ENCODE measurements around the gene PAMR1. TPM values are rescaled to one million over a fixed set of nuclear protein-coding genes. Genes with fewer than 3 reads are reported as not detected.
A peak's percentile ranks its signal among the peaks of the same experiment; 100 is the strongest.

Gene PAMR1
- polyA plus RNA-seq, 10 donors, result 6.8 to 47.0 (median 18.1) TPM

- no peak for DNase-seq
Observed at GRCh38 chr11:35501776-35502175, 23.6 kb downstream of the PAMR1 start.

GRCh38 chr11:35500744-35501143, 24.7 kb downstream of the PAMR1 start:
- DNase-seq, result no peak

- peak in 1 of 3 donors; percentile 70 for DNase-seq
Observed at GRCh38 chr11:35496416-35496815, 29.0 kb downstream of the PAMR1 start.

- peak in 1 of 3 donors; percentile 41 for DNase-seq
Observed at GRCh38 chr11:35494957-35495490, 30.4 kb downstream of the PAMR1 start.

GRCh38 chr11:35491231-35491871, 34.1 kb downstream of the PAMR1 start:
- DNase-seq, result peak in 2 of 3 donors; percentile 67 to 91

GRCh38 chr11:35488117-35488516, 37.3 kb downstream of the PAMR1 start:
- no peak for DNase-seq

GRCh38 chr11:35487532-35488078, 37.8 kb downstream of the PAMR1 start:
- peak in 2 of 3 donors; percentile 35 to 67 for DNase-seq

- no peak for DNase-seq
Observed at GRCh38 chr11:35486934-35487333, 38.5 kb downstream of the PAMR1 start.

- DNase-seq, result no peak
Observed at GRCh38 chr11:35486446-35486845, 39.0 kb downstream of the PAMR1 start.

- DNase-seq, result peak; percentile 71 to 85 (median 80)
Observed at GRCh38 chr11:35485656-35486322, 39.6 kb downstream of the PAMR1 start.

- peak in 1 of 3 donors; percentile 61 for DNase-seq
Observed at GRCh38 chr11:35484435-35484834, 41.0 kb downstream of the PAMR1 start.

- DNase-seq, result peak in 1 of 3 donors; percentile 79
Observed at GRCh38 chr11:35483131-35483820, 42.1 kb downstream of the PAMR1 start.

GRCh38 chr11:35479731-35480130, 45.7 kb downstream of the PAMR1 start:
- DNase-seq, result no peak

GRCh38 chr11:35478471-35479091, 46.8 kb downstream of the PAMR1 start:
- peak in 1 of 3 donors; percentile 48 for DNase-seq

GRCh38 chr11:35477901-35478300, 47.5 kb downstream of the PAMR1 start:
- DNase-seq, result no peak

- DNase-seq, result no peak
Observed at GRCh38 chr11:35474688-35475087, 50.7 kb downstream of the PAMR1 start.

GRCh38 chr11:35473795-35474374, 51.5 kb downstream of the PAMR1 start:
- no peak for DNase-seq

- DNase-seq, result no peak
Observed at GRCh38 chr11:35470616-35471015, 54.8 kb downstream of the PAMR1 start.

- no peak for DNase-seq
Observed at GRCh38 chr11:35466058-35466457, 59.4 kb downstream of the PAMR1 start.

GRCh38 chr11:35464308-35464707, 61.1 kb downstream of the PAMR1 start:
- DNase-seq, result no peak

- DNase-seq, result no peak
Observed at GRCh38 chr11:35463331-35463751, 62.1 kb downstream of the PAMR1 start.

Measured in muscle of back (tissue), 11 donors.